PC-3 (cell line): ENCODE data around the gene SH2D3C. TPM values are rescaled to one million over a fixed set of nuclear protein-coding genes. Genes with fewer than 3 reads are reported as not detected.

ENCODE experiments used
- ATAC-seq: fragments of 200-7000 bp; cut with Tn5 transposase; 2 replicates; pipeline ENCODE4 v1.9.1; 2020; ENCODE audit warnings: mild to moderate bottlenecking, moderate library complexity
- BruUV-seq: library from RNA; stranded (reverse); fragments of 400-500 nt; replicated peaks from 2 replicates; lab custom pipeline; 2021; lab: Mats Ljungman, UMichigan
- CTCF ChIA-PET: fragments of 300-600 bp; sonication (Branson Sonifier 250); formaldehyde crosslinking; loops from one replicate; lab custom pipeline; 2022; ENCODE audit warnings: antibody characterized with exemption; lab: Charles Lee
- POLR2A ChIA-PET: fragments of 300-600 bp; sonication (Branson Sonifier 250); formaldehyde crosslinking; loops from one replicate; lab custom pipeline; 2022; ENCODE audit warnings: antibody characterized with exemption; ENCODE audit not compliant: unreplicated experiment; lab: Charles Lee
- DNase-seq: peaks from one replicate; pipeline ENCODE4 v3.0.0-alpha.2; 2015
- H2AFZ ChIP-seq: fragments of 300-600 bp; sonication (generic); 2 replicates; pipeline ENCODE4 v1.6.0; 2016; ENCODE audit warnings: antibody characterized with exemption, low read length
- H3F3A ChIP-seq: fragments of 300-600 bp; sonication (generic); one replicate; pipeline ENCODE4 v1.6.0; 2017; ENCODE audit warnings: antibody characterized with exemption, low read length, control low read depth, mild to moderate bottlenecking; ENCODE audit not compliant: unreplicated experiment
- H3K27ac ChIP-seq: fragments of 300-600 bp; sonication (generic); 2 replicates; pipeline ENCODE4 v1.5.1; 2016; ENCODE audit warnings: mild to moderate bottlenecking, low read length
- H3K27me3 ChIP-seq: fragments of 300-600 bp; sonication (generic); 2 replicates; pipeline ENCODE4 v1.6.1; 2016; ENCODE audit warnings: low read length, mixed read lengths
- H3K36me3 ChIP-seq: fragments of 300-600 bp; sonication (generic); 2 replicates; pipeline ENCODE4 v1.6.1; 2016; ENCODE audit warnings: low read depth, mixed run types, low read length, mixed read lengths
- H3K4me1 ChIP-seq: fragments of 300-600 bp; sonication (generic); 2 replicates; pipeline ENCODE4 v1.5.1; 2016; ENCODE audit warnings: low read length; ENCODE audit not compliant: insufficient read depth
- H3K4me2 ChIP-seq: fragments of 300-600 bp; sonication (generic); 2 replicates; pipeline ENCODE4 v1.6.0; 2016; ENCODE audit warnings: low read length
- H3K4me3 ChIP-seq: fragments of 300-600 bp; sonication (generic); 2 replicates; pipeline ENCODE4 v1.5.1; 2016; ENCODE audit warnings: mild to moderate bottlenecking, low read length, mixed read lengths
- H3K79me2 ChIP-seq: fragments of 300-600 bp; sonication (generic); 2 replicates; pipeline ENCODE4 v1.6.1; 2017; ENCODE audit warnings: low read length, mixed read lengths
- H3K9ac ChIP-seq: fragments of 300-600 bp; sonication (generic); 2 replicates; pipeline ENCODE4 v1.6.0; 2016; ENCODE audit warnings: mild to moderate bottlenecking, low read length
- H3K9me2 ChIP-seq: fragments of 300-600 bp; sonication (generic); replicated peaks from 2 replicates; pipeline ENCODE4 v1.6.1; 2016; ENCODE audit warnings: mixed run types, low read length, mixed read lengths
- H3K9me3 ChIP-seq: fragments of 300-600 bp; sonication (generic); 2 replicates; pipeline ENCODE4 v1.6.1; 2016; ENCODE audit warnings: low read length, mixed read lengths
- H4K20me1 ChIP-seq: fragments of 300-600 bp; sonication (generic); 2 replicates; pipeline ENCODE4 v1.6.1; 2016; ENCODE audit warnings: low read length, mixed read lengths
- CTCF ChIP-seq: fragments of 300-600 bp; sonication (generic); conservative IDR thresholded peaks from 2 replicates; pipeline ENCODE4 v1.5.1; 2017; ENCODE audit warnings: antibody characterized with exemption, low read depth, mild to moderate bottlenecking, low read length
- EZH2 ChIP-seq: fragments of 300-600 bp; sonication (generic); IDR thresholded peaks from one replicate; pipeline ENCODE4 v1.6.1; 2017; ENCODE audit warnings: antibody characterized with exemption, mild to moderate bottlenecking, low read length; ENCODE audit not compliant: unreplicated experiment
- EZH2phosphoT487 ChIP-seq: fragments of 300-600 bp; sonication (generic); IDR thresholded peaks from 2 replicates; pipeline ENCODE4 v1.6.1; 2018; ENCODE audit warnings: mild to moderate bottlenecking, antibody characterized with exemption, low read length, borderline replicate concordance
- intact Hi-C: fragments of 100-400 bp; cut with micrococcal nuclease; formaldehyde crosslinking; loops from 2 replicates; pipeline ENCODE4 v1.9.0; 2023
- microRNA-seq: library from miRNA; unstranded; fragments of <30 nt; microRNA quantifications from one replicate; pipeline ENCODE4 v1.1.0, GENCODE V29; 2020; ENCODE audit not compliant: unreplicated experiment
- total RNA-seq: library from RNA; depleted of rRNA; stranded (reverse); fragments of >200 nt; gene quantifications from 2 replicates; pipeline ENCODE4 v1.2.3, GENCODE V29; 2014; rRNA removed

Gene SH2D3C
- total RNA-seq, 1 experiment from 2014 or later, result 0.26 TPM

GRCh38 chr9:127690735-127691134, 87.7 kb downstream of the SH2D3C start:
- no peak overlapping the region for H3K4me3 ChIP-seq
- H3K4me1 ChIP-seq, result no peaks in the 10 kb centered on the region; the same call in 1 of the 2 replicates
- ChIA-PET CTCF (no interaction called here), POLR2A (no interaction called here)
- H3F3A ChIP-seq, result no peaks in the 10 kb centered on the region
- ATAC-seq (no peak), DNase-seq (no peak)
- H3K9me2 ChIP-seq, result no peaks in the 10 kb centered on the region
- H3K79me2 ChIP-seq, result no peaks in the 10 kb centered on the region
- no peaks in the 10 kb centered on the region for H3K36me3 ChIP-seq
- no peaks in the 10 kb centered on the region for H3K27me3 ChIP-seq
- intact Hi-C loops, result no loop called here
- no peak overlapping the region for H2AFZ ChIP-seq
- no peaks in the 10 kb centered on the region for H3K9me3 ChIP-seq
- no peak overlapping the region for H3K9ac ChIP-seq
- no peak for TF ChIP-seq EZH2phosphoT487
- no peaks in the 10 kb centered on the region for H4K20me1 ChIP-seq
- H3K4me2 ChIP-seq, result no peak overlapping the region
- no peak overlapping the region for H3K27ac ChIP-seq
- BruUV-seq, result no TSS peak

- no peaks in the 10 kb centered on the region for H3K27me3 ChIP-seq
- H3K27ac ChIP-seq, result no peak overlapping the region
- no peaks in the 10 kb centered on the region for H3K36me3 ChIP-seq
- BruUV-seq, result no TSS peak
- H3K79me2 ChIP-seq, result no peaks in the 10 kb centered on the region
- ChIA-PET POLR2A (no interaction called here), CTCF (no interaction called here)
- intact Hi-C loops, result no loop called here
- H3K4me2 ChIP-seq, result no peak overlapping the region
- DNase-seq (no peak), ATAC-seq (no peak)
- no peak overlapping the region for H3K9ac ChIP-seq
- no peaks in the 10 kb centered on the region for H3K9me3 ChIP-seq
- no peaks in the 10 kb centered on the region for H3K9me2 ChIP-seq
- no peak overlapping the region for H3K4me3 ChIP-seq
- no peaks in the 10 kb centered on the region for H4K20me1 ChIP-seq
- no peak for TF ChIP-seq EZH2phosphoT487
- TF ChIP-seq CTCF, result no peak
- TF ChIP-seq EZH2, result no peak
- peaks cover 4% of the 10 kb centered on the region for H3K4me1 ChIP-seq
- no peak overlapping the region for H2AFZ ChIP-seq
- no peaks in the 10 kb centered on the region for H3F3A ChIP-seq
Observed at GRCh38 chr9:127689329-127690000, 89.0 kb downstream of the SH2D3C start.

Small RNA genes lying within 50 kb of the gene (microRNA-seq; reads per million reads assigned to microRNA genes)
- gene MIR2861, result not detected
- not detected for gene MIR3960

Other genes starting within 250 kb of the SH2D3C start
- 9.1 and 12.2 TPM in 2 replicates for gene STXBP1, start 166.4 kb downstream of the SH2D3C start, total RNA-seq
- gene CFAP157, start 71.7 kb downstream of the SH2D3C start, total RNA-seq, result not detected in 2 replicates
- gene PTRH1, start 63.0 kb downstream of the SH2D3C start, total RNA-seq, result 38.1 and 45.3 TPM in 2 replicates
- 0.04 TPM in 1 of 2 replicates, not detected in the other for gene TTC16, start 62.6 kb downstream of the SH2D3C start, total RNA-seq
- gene TOR2A, start 43.4 kb downstream of the SH2D3C start, total RNA-seq, result 12.2 and 14.1 TPM in 2 replicates
- gene CDK9, start 7.4 kb upstream of the SH2D3C start, total RNA-seq, result 37.3 and 39.2 TPM in 2 replicates
- 78.5 and 133 TPM in 2 replicates for gene FPGS, start 24.2 kb upstream of the SH2D3C start, total RNA-seq
- gene ENG, start 76.0 kb upstream of the SH2D3C start, total RNA-seq, result 1.1 and 1.2 TPM in 2 replicates
- 79.1 and 105 TPM in 2 replicates for gene AK1, start 99.0 kb upstream of the SH2D3C start, total RNA-seq
- gene ST6GALNAC6, start 120.9 kb upstream of the SH2D3C start, total RNA-seq, result 8.5 and 14.5 TPM in 2 replicates
- gene ST6GALNAC4, start 138.4 kb upstream of the SH2D3C start, total RNA-seq, result 26.9 and 27.8 TPM in 2 replicates
- 5.1 and 5.4 TPM in 2 replicates for gene PIP5KL1, start 152.1 kb upstream of the SH2D3C start, total RNA-seq
- gene DPM2, start 159.2 kb upstream of the SH2D3C start, total RNA-seq, result 32.0 and 33.0 TPM in 2 replicates
- 10.8 and 26.1 TPM in 2 replicates for gene EEIG1, start 202.3 kb upstream of the SH2D3C start, total RNA-seq